GM20000 (cell line): ENCODE measurements around the gene SMURF1.

Experiments
- DNase-seq: peaks from one replicate; pipeline ENCODE4 v3.0.0; 2012; ENCODE audit warnings: low spot score
- TF ChIP-seq, protein P1 (sequence below): IDR thresholded peaks from 2 replicates; pipeline ENCODE4 v1.5.1; 2012; ENCODE audit warnings: mild to moderate bottlenecking, control low read depth; ENCODE audit errors: extremely low read depth, missing control alignments

The SMURF1 gene

DNA sequence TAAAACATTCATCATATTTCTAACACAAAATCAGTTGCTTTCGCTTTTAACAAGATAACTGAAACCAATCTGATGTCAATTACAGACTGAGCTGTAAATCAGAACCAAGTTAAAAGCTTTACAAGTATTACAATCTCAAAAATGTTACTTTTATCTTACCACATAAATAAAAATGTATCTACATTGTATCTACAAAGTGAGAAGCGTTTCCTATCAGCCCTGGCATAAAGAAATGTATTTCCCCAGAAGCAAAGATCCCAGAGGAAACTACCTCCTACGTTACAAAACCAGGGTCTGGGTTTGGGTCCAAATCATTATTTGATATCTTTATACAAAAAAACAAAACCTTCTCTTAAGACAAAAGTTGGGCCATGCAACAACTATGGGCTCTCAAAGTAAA is 2.6 kb downstream of the SMURF1 start:
- TF ChIP-seq, protein P1, sequence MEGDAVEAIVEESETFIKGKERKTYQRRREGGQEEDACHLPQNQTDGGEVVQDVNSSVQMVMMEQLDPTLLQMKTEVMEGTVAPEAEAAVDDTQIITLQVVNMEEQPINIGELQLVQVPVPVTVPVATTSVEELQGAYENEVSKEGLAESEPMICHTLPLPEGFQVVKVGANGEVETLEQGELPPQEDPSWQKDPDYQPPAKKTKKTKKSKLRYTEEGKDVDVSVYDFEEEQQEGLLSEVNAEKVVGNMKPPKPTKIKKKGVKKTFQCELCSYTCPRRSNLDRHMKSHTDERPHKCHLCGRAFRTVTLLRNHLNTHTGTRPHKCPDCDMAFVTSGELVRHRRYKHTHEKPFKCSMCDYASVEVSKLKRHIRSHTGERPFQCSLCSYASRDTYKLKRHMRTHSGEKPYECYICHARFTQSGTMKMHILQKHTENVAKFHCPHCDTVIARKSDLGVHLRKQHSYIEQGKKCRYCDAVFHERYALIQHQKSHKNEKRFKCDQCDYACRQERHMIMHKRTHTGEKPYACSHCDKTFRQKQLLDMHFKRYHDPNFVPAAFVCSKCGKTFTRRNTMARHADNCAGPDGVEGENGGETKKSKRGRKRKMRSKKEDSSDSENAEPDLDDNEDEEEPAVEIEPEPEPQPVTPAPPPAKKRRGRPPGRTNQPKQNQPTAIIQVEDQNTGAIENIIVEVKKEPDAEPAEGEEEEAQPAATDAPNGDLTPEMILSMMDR = no peak
- no peak for DNase-seq

DNA sequence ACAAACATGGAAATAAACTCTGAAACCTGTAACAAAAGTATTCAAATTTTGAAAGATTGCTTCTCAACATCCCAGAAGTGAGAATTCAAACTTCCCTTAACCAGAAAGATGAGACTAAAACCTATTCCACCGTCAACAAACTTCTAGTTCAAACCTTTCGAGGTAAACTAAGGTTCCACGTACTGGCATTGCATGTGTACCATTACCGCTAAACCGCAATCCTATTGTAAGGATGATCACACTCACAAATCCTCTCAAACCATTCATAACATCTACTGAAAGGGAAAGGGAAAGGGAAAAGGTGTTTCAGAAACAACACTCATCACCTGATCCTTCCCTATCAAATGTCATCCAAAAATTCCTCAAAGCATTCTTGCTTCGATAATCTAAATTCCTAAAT is 3.1 kb downstream of the SMURF1 start:
- no peak for DNase-seq
- TF ChIP-seq, protein P1 = no peak

DNA sequence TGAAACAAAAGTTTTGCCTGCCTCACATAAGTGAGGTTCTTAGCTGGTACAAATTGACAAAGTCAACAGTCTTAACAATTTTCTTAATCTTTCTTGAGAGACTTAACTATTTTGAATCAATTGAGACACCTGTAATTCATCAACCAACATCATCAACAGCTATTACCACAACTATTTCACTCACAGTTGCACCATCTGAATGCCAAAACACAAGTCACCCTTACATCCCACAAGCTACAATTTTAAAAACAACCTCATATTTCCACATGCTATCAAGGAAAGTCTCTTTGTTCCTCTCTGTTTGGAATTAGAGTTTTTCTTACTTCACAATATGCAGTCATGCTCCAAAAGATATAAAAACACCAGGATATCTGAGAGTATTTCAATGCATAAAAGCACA is 4.9 kb downstream of the SMURF1 start:
- no peak for DNase-seq
- TF ChIP-seq, protein P1 = no peak

DNA sequence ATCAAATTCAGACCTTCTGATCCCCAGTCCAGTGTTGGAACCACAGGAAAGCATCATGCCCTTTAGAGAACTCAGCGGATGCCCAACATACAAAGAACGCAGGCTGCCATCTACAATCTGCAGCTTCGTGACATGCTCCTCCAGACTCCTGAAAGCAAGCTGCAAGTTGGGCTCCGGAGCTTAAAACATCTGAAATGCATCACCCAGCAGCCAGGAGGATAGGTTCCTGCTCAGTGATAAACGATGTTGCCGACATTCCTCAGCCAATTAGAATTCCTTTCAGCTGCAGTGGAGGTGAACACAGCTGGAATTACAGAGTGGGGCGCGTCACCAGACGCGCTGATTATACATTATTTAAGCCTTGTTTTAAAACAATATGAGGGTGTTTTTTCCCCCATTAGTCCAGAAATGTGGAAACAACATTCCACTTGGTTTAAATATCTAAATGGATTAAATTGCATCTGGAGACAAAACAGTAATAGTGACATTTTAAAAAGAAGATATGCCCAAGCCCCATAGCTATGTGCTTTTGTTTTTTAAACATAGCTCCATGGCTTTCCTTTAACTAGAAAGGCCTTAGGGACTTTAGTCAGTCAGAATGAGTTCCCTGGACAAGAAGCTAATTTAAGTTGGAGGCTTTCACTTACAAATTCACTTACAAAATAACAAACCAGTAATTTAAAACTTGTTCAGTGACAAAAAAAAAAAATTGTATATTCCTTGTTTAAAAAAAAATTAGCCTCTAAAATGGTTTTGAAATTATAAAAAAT is 6.3 kb downstream of the SMURF1 start:
- TF ChIP-seq, protein P1 = no peak
- no peak for DNase-seq

DNA sequence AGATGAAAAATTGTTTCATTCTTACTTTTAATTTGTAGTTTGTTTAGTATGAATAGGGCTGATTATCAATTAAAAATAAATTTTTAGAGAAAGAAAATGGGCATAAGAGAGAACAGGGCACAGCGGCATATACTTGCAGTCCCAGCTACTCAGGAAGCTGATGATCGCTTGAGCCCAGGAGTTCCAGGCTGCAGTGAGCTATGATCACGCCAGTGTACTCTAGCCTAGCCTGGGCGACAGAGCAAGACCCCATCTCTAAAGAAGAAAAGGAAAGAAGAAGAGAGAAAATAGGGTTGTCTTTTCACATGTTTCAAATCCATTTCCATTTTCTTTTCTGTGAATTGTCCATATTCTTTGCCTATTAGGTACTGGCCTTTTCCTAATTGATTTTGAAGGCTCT is 8.0 kb downstream of the SMURF1 start:
- TF ChIP-seq, protein P1 = no peak
- no peak for DNase-seq

DNA sequence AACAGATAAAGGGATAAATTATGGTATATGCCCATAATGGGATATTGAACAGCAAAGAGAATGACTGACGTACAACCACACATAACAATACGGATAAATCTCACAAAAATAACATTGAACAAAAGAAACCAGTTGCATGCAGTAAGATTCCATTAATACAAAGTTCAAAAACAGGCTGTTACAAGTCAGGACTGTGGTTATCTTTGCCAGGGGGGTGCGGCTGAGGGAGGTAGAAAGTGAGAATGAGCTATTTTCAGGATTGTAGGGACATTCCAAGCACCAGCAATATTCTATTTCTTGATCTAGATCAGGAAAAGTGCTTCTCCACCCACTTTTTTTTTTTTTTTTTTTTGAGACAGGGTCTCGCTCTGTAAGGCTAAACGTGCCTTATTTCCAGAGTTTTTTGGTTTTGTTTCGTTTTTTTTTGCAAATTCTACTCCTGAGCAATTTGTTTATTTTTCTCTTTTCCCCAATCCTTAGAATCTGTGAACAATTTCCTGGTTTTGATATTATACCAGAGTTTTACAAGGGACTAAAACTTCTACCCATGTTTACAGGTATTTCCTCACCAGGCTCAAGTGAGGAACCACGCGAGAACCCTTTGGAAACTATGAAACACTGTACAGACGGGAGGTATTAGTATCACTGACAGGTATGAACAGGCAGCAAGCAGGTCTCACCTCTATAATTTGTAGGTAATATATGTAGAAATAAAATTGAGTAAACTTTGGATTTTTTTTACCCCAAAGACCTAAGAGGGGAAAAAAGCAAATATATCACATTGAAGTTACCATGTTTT is 9.9 kb downstream of the SMURF1 start:
- TF ChIP-seq, protein P1 = no peak
- no peak for DNase-seq
